NT2/D1 (cell line): ENCODE data around the gene GOLGA5.

Experiments used
- SUZ12 ChIP-seq: IDR thresholded peaks from 2 replicates; pipeline ENCODE4 v1.6.1; 2011; ENCODE audit not compliant: insufficient read length, insufficient read depth; ENCODE audit errors: extremely low read depth
- YY1 ChIP-seq: IDR thresholded peaks from 2 replicates; pipeline ENCODE4 v1.6.1; 2011; ENCODE audit not compliant: insufficient read length, insufficient read depth
- ZNF274 ChIP-seq: IDR thresholded peaks from 2 replicates; pipeline ENCODE4 v1.6.1; 2011; ENCODE audit warnings: mild to moderate bottlenecking, low read depth, low read length

- TF ChIP-seq ZNF274: no peak
- no peak for TF ChIP-seq YY1
- TF ChIP-seq SUZ12: no peak
Observed at GRCh38 chr14:92832137-92832700, 38.1 kb downstream of the GOLGA5 start.
